ENCODE results near the gene MTFR2. TPM values are rescaled to one million over a fixed set of nuclear protein-coding genes. Genes with fewer than 3 reads are reported as not detected.

MTFR2 gene
- total RNA-seq, 2 experiments from 2014 or later, result 1.1 to 1.2 TPM

- no peak overlapping the region for H3K27ac ChIP-seq (ENCODE audit: low read depth in 1 of 2, low read length in 2 of 2)
- no peak overlapping the region for H3K4me3 Mint-ChIP-seq
- H3K4me1 ChIP-seq (ENCODE audit: insufficient read depth, low read length), result no peaks in the 10 kb centered on the region
- no peak overlapping the region for H3K27ac Mint-ChIP-seq
- H3K27me3 Mint-ChIP-seq, result no peaks in the 10 kb centered on the region
- H3K4me1 Mint-ChIP-seq (ENCODE audit: low read depth), result peaks cover 62% of the 10 kb centered on the region
- intact Hi-C loops (cut with DNase I, micrococcal nuclease), result loop anchor here in 1 of 2 experiments (2.0 kb wide), 1 partner anchor 15 kb away; the partner anchor contains the start of gene BCLAF1
- no peaks in the 10 kb centered on the region for H3K9me3 Mint-ChIP-seq
- no peaks in the 10 kb centered on the region for H3K9me3 ChIP-seq (ENCODE audit: control insufficient read depth in 1 of 2, insufficient read depth in 1 of 2, low read length in 2 of 2)
- no peak for ATAC-seq (ENCODE audit: poor library complexity)
- no peak for TF ChIP-seq CTCF (IDR thresholded peaks at IDR 0.05)
- H3K36me3 ChIP-seq (ENCODE audit: insufficient read depth, low read length), result peaks cover 91% of the 10 kb centered on the region
- no peaks in the 10 kb centered on the region for H3K27me3 ChIP-seq (ENCODE audit: control insufficient read depth in 1 of 2, insufficient read depth in 2 of 2, low read length in 2 of 2)
- DNase-seq, result no peak
- H3K36me3 Mint-ChIP-seq (ENCODE audit: low read depth), result peaks cover 98% of the 10 kb centered on the region
- no peak overlapping the region for H3K4me3 ChIP-seq (ENCODE audit: low read length)
- ChIA-PET POLR2A (interaction anchor here (0.6 to 2.0 kb wide), 7 partner anchors 12 to 548 kb away, joined by 3 to 17 read pairs (median 3); partner anchors contain the start of gene BCLAF1), CTCF (interaction anchor here (1.7 kb wide), 1 partner anchor 43 kb away, joined by 8 read pairs; no protein-coding TSS in a partner anchor)
Observed at GRCh38 chr6:136274062-136274461, 24.0 kb upstream of the MTFR2 start.

- no peak overlapping the region for H3K27ac ChIP-seq (ENCODE audit: low read depth in 1 of 2, low read length in 2 of 2)
- ChIA-PET POLR2A (interaction anchor here (1.2 kb wide), 1 partner anchor 25 kb away, joined by 5 read pairs; the partner anchor contains the start of gene BCLAF1), CTCF (no interaction called here)
- TF ChIP-seq CTCF (IDR thresholded peaks at IDR 0.05), result no peak
- Mint-ChIP-seq H3K27ac (peak overlapping the region; percentile 57), H3K27me3 (no peaks in the 10 kb centered on the region), H3K36me3 (ENCODE audit: low read depth) (peaks cover 99% of the 10 kb centered on the region), H3K4me1 (ENCODE audit: low read depth) (peaks cover 40% of the 10 kb centered on the region), H3K4me3 (no peak overlapping the region), H3K9me3 (no peaks in the 10 kb centered on the region)
- no peak for ATAC-seq (ENCODE audit: poor library complexity)
- DNase-seq, result no peak
- H3K4me3 ChIP-seq (ENCODE audit: low read length), result no peak overlapping the region
- H3K36me3 ChIP-seq (ENCODE audit: insufficient read depth, low read length), result peaks cover 98% of the 10 kb centered on the region
- H3K4me1 ChIP-seq (ENCODE audit: insufficient read depth, low read length), result no peaks in the 10 kb centered on the region
- H3K9me3 ChIP-seq (ENCODE audit: control insufficient read depth in 1 of 2, insufficient read depth in 1 of 2, low read length in 2 of 2), result no peaks in the 10 kb centered on the region
- no peaks in the 10 kb centered on the region for H3K27me3 ChIP-seq (ENCODE audit: control insufficient read depth in 1 of 2, insufficient read depth in 2 of 2, low read length in 2 of 2)
- intact Hi-C loops (cut with DNase I, micrococcal nuclease), result loop anchor here in 1 of 2 experiments (2.0 to 5.0 kb wide), 2 partner anchors 14 to 52 kb away; partner anchors contain the start of gene MTFR2
Observed at GRCh38 chr6:136265101-136265500, 15.0 kb upstream of the MTFR2 start.

GRCh38 chr6:136262940-136263339 lies 12.8 kb upstream of the MTFR2 start:
- TF ChIP-seq CTCF (IDR thresholded peaks at IDR 0.05), result no peak
- CTCF ChIA-PET, result interaction anchor here (1.3 to 1.4 kb wide), 2 partner anchors 51 to 54 kb away, joined by 3 to 4 read pairs; no protein-coding TSS in a partner anchor
- Histone ChIP-seq H3K9me3 (ENCODE audit: control insufficient read depth in 1 of 2, insufficient read depth in 1 of 2, low read length in 2 of 2) (no peaks in the 10 kb centered on the region), H3K36me3 (ENCODE audit: insufficient read depth, low read length) (peaks cover 98% of the 10 kb centered on the region), H3K27me3 (ENCODE audit: control insufficient read depth in 1 of 2, insufficient read depth in 2 of 2, low read length in 2 of 2) (no peaks in the 10 kb centered on the region), H3K4me3 (ENCODE audit: low read length) (no peak overlapping the region), H3K4me1 (ENCODE audit: insufficient read depth, low read length) (no peaks in the 10 kb centered on the region), H3K27ac (ENCODE audit: low read depth in 1 of 2, low read length in 2 of 2) (no peak overlapping the region)
- Mint-ChIP-seq H3K4me3 (no peak overlapping the region), H3K36me3 (ENCODE audit: low read depth) (peaks cover 99% of the 10 kb centered on the region), H3K27me3 (no peaks in the 10 kb centered on the region), H3K27ac (peak overlapping the region; percentile 2), H3K9me3 (no peaks in the 10 kb centered on the region), H3K4me1 (ENCODE audit: low read depth) (peaks cover 33% of the 10 kb centered on the region)
- DNase-seq (no peak), ATAC-seq (ENCODE audit: poor library complexity) (no peak)
- POLR2A ChIA-PET, result interaction anchor here (1.6 to 2.5 kb wide), 3 partner anchors 10 to 27 kb away, joined by 6 to 12 read pairs (median 7); partner anchors contain the start of genes BCLAF1 and MTFR2
- intact Hi-C loops (cut with DNase I, micrococcal nuclease), result no loop called here
